Medulla oblongata (tissue), 1 donor: ENCODE results near the gene NR2E3.

Experiments used
- DNase-seq: peaks from one replicate; pipeline ENCODE4 v3.0.0-alpha.2; 2015; ENCODE audit errors: extremely low spot score

NR2E3 gene

DNA sequence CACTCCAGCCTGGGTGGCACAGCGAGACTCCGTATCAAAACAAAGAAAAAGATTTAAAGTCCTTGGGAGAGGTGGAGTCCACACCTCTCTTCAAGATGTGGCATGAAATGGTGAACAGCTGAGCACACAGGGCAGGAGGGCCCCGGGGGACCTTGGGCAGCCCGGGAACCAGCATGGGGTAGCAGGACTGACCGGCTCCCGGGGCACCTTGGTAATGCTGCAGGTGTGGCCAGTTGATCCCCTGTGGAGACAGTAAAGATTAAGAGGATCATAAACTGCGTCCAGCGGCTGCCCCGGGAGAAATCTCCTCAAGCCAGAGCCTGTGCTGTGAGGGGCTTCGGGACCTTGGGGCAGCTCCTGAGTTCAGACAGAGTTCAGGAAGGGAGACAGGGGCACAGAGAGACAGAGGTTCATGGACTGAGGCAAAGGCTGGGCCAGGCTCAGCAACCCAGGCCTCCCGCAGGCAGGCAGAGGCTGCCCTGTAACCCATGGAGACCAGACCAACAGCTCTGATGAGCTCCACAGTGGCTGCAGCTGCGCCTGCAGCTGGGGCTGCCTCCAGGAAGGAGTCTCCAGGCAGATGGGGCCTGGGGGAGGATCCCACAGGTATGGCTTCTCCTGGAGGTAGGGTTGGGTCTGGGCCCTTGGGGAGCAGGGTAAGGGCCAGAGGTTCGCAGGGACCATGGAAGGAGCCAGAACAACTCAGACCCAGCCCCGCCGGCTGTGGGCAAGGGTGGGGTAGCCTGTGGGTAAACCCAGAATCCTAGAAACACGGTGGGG is at the start of gene NR2E3:
Gene NR2E3, plus strand, starts transcription at position 299 of the 780 bp plus-strand sequence. Its CDS starts 190 bp downstream, at position 489.
- no peak for DNase-seq

DNA sequence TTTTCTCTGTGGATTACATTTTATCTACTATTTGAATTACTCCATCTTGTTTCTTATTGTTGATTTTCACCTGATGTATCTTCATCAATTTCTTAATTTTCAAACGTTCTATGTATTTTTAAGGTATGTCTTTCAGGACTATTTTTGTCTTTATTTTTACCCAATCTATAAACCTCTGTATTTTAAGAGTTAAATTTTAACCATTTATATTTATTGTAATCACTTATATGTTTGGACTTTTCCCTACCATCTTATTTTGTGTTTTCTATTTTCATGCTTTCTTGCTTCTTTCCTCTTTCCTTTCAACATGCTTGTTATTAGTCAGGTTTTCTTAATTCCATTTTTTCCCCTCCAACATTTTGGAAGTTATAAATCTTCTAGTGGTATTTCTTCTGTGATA is 49.5 kb upstream of the NR2E3 start:
- no peak for DNase-seq

DNA sequence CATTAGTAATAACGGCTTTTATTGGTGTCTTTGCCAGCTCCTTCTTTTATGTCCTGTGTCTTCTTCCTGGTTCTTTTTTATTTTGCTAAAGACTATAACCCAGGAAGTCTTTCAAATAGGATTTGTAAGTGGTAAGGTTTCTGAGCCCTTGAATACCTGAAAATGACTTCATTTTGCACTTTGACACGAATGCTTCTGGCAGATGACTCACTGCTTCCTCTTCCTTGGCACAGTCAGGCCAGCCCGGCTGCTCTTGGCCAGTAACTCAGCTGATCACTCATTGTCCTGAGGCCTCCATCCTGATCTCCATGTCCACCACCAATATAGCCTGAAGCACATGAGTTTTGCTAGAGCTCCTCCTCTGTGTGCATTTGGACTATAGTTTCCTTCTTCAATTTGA is 48.7 kb upstream of the NR2E3 start:
- no peak for DNase-seq

DNA sequence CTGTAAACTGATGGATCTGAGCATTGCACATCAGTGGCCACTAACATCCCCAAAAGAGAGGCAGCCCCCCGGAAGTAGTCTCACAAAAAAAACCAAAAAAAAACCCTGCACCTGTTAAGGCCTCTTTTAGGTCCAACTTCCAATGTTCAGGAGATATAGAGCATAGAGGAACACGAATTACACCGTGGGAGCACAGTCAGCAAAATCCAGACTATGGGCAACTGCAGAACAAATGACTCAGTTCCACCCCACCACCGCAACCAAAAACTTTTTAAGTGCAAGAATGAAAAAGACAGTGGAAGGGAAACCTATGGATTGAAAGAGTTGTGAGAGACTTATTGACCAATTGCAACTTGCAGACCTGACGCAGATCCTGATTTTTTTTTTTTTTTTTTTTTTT is 42.2 kb upstream of the NR2E3 start:
- DNase-seq, result no peak

DNA sequence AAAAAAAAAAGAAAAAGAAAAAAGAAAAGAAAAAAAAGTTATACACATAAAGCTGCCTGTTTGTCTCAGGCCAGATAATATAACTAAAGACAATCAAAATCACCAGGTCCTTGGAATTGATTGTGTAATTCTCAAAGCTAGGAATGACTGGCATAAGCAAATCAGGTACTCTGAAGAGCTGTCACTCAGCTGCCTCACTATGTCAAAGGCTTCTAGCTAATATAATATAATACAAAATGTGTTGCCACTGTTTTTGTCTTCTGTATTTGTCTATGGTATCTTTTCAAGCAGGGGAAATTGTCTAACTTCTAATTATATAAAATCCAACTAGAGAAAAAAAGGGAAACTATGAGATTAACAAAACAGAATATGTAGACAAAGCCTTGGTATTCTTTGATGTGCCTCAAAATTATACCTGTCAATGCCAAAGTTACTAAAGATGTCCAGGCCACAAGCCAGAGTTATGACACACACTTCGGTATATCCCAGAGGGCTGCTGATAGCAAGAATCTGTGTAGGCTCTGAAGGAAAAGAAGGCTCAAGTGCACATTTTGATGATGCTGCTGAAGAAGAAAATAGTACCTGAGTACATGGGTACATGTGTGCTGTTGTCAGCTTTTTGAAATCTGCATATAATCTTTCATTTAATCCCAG is 37.0 kb upstream of the NR2E3 start:
- DNase-seq, result no peak

DNA sequence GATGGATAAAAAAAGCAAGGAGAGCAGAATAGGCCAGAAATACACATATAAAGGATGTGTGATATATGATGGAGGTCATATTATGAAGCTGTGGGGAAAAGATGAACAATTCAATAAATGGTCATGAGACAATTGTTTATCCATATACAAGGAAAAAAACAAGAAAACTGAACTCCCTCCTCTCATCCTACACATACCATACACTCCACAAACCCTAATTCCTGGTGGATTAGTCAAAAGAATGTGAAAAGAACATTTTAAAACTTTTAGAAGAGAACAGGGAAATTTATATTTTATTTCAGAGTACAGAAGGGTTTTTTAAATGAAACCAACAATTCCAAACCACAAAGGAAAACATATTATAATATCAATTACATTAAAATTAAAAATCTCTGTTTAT is 34.5 kb upstream of the NR2E3 start:
- DNase-seq, result no peak

DNA sequence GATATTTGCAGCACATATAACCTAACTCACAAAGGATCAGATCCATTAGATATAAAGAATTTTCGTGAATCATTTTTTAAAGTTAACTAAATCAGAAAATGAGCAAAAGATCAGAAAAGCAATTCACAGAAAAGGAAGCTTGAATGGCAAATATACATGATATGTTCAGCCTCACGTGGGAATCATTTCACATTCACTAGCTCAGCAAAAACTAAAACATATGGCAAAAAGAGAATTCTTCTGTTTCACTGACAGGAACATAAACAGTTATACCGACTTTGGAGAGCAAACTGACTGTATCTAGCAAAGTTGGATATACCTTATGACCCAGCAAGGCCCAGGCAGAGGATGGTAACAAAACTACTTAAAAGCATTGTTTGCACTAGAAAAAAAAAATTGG is 34.0 kb upstream of the NR2E3 start:
- no peak for DNase-seq

DNA sequence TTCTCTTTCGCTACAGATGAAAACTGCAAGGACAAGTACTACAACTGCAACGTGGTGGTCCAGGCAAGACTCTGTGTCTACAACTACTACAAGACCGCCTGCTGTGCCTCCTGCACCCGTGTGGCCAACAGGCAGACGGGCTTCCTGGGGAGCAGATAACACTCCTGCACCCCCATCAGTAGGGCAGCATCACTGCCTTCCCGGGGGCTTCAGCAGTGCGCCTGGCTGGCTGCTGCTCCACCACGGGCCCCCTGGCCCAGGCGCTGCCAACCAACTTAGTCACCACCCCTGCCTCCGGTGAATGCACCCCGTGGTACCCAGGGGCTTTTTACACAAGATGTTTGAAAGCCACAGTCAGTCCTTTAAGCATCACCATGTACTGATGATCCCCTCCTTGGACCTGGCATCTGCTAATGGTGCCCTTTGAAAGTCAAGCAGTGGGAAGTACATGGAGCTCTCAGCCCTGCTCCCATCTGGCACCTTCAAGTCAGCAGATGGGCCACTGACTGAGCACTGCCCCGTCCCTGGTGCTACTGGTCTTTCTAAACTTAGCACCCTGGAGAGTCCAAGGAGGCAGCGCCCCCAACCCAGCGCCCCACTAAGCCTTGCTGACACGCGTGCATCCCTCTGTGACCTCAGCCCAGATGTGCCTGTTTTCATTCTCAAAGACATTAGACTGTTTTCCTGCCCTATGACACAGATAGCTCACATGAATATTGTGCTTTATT is 33.0 kb upstream of the NR2E3 start:
- DNase-seq, result no peak

DNA sequence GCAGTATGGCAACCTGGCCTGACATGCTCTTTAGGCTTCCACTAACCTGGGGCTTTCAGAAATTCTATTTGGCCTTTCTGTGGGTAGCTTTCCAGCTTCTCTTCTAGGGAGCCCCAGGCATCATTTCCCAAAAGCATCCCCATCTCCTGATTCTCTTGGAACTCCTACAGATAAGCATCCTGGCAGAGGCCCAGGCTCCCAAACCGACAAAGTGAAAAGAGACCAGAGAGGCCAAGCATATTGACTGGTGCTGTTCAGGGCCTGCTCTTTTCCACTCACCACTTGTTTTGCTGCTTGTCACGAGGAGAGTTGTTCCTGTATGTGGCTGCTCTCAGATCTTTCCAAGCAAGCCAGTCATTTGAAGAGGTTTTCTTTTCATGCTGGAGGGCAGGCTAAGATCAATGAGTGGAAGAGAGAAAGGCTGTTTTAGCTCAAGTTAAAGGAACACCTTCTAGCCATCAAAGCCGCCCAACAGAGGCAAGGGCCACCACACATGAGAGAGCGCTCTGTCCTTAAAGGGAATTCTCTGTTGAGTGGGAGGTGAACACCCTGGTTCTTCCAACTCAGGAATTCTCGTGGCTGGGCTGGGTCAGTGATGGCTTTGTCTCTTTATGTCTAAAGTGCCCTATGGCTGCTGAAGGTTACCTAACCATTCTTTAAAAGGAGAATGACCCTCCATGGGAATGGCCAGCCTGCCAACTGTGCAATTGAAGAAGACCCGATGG is 31.1 kb upstream of the NR2E3 start:
- DNase-seq, result no peak

DNA sequence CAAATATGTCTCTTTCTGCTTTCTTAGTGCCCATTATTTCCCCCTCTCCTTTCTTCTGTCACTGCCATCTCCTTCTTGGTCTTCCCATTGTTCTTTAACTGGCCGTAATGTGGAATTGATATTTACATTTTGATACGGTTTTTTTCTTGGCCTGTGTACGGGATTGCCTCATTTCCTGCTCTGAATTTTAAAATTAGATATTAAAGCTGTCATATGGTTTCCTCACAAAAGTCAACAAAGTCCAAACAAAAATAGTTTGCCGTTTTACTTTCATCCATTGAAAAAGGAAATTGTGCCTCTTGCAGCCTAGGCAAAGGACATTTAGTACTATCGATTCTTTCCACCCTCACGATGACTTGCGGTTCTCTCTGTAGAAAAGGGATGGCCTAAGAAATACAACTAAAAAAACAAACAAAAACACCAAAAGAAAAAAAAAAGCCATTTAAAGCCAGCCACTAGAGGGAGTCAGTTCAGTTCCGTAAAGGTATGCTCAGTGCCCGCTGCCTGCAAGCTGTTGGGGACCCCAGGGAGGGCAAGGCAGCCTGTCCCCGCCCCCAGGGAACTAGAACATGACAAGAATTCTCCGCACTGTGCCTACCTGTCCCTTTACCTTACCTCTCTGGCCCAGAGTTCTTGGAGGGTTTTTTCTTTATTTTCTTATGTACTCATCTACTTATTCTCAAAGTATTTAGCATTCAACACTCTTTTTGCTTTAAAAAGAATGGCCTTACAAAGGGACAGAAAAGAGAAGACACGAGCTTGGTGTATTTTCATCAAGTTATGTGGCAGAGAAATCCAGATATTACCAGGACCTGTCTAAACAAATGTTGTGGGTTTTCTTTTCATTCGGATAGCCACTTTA is 30.0 kb upstream of the NR2E3 start:
- DNase-seq, result peak; percentile 63

DNA sequence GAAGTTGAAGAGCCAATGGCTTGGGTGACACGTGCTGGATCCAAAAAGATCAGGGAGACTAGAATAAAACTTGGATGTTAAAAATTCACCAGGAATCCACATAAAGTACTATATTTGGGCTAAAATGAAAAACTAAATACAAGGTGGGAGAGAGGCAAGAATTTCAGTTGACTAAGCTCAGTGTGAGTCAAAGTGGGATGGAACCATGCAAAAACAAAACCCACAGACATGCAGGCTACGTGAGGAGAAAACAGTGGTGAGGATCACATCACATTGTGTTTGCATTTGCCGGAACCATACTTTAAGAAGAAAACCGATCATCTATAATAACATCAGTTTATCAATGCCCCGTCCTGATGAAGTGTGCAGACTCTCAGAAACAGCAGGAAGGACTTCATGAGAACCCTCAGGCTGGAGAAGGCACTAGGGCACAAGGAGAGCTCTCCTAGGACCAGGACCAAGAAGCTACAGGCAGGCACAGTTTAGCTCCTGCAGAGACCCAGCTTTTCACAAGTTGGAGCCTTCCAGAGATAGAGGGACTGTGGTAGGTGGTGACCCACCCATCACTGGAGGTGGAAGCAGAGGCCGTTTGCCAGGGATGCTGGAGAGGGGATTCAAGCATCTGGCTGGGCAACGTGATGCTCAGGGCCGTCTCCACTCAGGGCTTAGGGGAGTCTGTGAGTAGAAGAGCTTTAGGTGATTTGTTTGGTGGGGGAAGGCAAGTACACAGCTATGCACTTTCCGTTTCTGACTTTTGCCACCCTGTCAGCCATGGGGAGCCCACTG is 29.0 kb upstream of the NR2E3 start:
- DNase-seq, result no peak

DNA sequence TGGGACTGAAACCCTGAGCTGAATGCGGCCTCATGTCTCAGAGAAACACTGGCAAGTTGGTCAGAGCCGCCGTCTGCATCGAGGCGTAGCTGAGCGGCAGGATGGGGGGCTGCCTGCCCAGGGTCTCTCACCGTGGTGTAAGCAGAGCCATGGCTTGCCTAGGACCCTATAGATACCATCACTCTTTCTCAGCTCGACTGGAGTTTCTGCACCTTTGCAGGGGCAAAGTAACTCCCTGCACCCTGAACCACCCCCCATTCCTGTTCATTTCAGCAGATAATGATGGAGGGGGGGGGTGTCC is 28.4 kb upstream of the NR2E3 start:
- DNase-seq, result no peak

DNA sequence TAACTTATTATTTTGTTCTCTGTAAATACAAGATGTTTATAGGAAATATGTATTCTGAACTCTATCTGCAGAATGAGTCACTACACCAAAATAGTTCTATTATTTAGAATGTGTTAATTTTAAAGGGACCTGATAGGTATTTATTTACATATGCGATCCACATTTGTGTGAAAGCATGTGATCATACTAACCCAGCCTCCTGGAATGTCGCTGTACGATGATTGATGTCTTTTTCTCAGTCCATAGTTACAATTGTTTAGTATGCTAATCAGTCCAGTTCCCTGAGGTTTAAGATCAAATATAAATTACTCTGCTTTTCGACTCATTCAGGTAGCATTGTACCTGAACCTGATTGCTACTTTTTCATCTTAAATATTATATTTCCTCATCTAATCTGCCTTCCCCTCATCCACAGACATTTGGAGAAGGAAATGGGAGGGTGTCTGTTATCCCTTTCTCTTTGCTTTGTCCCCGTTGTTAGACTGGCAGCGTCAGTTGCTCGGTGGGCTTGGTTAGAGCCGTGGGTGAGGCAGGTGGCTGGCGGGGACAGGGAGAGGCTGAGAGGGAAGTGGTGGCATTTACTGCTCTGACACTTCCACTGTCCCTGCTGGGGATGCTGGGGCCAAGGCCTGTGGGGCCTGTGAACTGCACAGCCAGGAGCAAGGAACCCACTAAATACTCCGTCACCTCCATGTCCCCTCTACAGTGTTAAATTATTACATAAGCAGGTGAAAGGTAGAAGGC is 27.8 kb upstream of the NR2E3 start:
- no peak for DNase-seq

DNA sequence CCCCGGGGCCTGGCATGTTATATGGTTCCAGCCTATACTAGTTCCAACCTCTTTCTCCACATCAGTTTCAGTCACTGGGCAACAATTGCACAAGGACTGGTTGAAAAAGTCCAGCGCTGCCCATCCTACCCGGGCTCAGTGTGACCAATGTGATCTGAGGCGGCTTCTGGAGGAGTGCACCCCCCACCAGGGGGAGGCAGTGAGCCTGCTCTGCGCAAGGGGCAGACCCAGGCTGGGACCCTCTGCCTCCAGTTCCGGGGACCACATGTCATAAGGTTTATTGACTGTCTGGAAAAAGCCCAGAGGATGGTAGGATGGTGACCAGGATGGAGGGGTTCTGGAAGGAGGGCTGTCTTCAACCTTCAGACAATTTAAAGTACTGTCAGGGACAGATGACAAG is 25.6 kb upstream of the NR2E3 start:
- DNase-seq, result no peak

DNA sequence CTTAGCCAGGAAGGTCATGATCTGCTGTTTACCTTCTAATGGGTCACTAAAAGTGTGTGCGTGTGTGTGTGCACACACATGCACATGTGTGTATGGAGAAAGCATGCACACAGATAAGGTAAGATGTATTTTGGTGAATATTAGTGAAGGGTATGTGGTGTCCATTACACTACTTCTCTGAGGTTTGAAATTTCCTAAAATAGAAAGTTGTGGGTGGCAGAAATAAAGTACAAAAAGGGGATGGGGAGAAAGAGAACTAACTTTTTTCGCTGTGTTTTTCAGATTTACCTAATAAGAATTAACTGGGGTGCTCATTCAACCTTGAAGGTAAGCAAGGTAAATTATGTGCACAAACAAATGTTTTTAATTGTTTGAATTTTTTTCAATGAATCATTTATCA is 24.4 kb upstream of the NR2E3 start:
- DNase-seq, result no peak

DNA sequence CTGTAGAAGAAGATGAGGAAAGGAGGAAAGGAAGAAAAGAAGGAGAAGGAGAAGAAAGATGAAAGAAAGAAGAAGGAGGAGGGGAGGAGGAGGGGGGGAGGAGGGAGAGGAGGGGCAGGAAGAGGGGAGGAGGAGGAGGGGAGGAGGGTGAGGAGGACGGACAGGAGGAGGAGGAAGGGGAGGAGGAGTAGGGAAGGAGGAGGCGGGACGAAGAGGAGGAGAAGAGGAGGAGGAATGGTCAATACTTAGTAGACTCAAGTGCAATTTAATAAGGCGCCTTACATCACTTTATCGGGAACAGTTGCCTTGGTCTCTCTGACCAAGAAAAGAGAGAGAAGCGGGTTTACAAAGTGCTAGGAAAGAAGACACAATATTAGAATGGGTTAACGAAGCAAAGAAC is 23.7 kb upstream of the NR2E3 start:
- DNase-seq, result no peak

DNA sequence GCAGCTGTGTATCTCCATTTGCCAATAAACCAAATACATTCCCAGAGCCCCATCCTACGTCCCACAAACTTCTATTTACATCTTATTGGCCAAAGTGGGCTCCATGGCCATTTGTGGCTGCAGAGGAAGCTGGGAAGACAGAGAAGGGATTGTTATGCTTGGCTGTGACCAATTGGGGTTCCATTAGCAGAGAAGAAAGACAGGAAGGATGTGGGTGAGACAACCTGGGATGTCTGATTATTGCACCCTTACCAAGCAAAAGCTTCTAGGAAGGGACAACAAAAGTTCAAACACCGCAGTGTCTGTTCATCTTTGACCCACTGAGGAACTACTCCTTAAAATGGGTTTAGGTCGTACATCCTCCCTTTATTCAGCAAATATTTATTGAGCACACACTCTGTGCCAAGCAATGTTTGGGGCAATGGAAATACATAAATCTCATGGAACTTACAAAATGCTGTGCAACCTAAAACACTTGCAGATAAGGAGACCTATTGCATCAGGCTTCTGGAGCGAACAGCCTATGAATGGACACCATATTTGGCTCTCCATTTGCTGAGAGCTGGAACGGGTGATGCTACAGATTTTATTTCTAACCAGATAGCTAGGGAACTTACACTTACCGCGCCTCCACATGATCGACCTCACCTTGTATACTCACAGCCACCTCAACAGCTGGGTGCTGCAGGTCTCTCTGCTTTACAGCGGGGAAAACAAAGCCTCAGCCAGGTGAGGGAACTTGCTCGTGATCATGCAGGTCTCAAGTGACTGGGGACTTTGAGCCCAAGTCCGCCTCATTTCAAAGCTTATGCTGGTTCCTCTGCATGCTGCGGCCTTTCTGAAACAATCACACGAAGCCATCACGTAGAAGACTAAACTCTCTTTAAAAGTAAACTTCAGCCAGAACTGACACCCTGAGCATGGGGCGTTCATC is 21.4 kb upstream of the NR2E3 start:
- no peak for DNase-seq

DNA sequence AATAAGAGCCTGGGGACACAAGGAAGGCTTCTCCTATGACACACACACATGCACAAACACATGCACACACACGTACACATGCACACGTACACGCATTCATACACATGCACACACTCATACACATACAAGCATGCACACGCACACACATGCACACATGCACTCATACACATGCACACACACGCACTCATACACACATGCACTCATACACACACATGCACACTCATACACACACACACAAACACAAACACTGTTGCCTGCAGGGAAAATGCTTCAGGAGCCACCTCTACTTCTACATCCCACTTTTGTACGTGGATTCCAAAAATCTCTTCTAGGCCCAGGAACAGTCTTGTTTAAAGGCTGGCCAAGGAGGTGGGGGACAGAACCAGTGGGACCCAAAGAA is 20.7 kb upstream of the NR2E3 start:
- DNase-seq, result no peak

DNA sequence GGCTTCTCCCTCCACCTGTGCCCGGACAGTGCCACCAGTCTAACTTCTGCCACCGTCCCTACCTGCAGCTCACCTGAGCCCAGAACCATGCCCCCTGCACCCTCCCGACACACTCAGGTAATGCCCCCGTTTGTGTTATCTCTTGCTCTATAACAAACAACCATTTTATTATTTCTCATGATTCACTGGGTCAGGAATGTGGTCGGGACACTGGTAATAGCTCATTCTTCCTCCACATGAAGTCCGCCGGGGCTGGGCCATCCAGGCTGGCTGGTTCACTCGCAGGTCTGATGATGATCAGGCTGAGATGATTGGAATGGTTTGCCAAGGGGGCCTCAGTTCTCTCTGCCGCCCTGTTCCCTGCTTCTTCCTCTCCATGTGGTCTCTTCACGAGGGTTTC is 20.3 kb upstream of the NR2E3 start:
- DNase-seq, result no peak
